NCI-H460 (cell line): Measurements from ENCODE around the gene CBL. TPM values are rescaled to one million over a fixed set of nuclear protein-coding genes. Genes with fewer than 3 reads are reported as not detected.
A peak's percentile ranks its signal among the peaks of the same experiment; 100 is the strongest.

Experiments used
- DNase-seq: peaks from one replicate; pipeline ENCODE4 v3.0.0-alpha.2; 2016; ENCODE audit warnings: low read depth; ENCODE audit errors: extremely low read depth
- total RNA-seq: library from RNA; depleted of rRNA; stranded (reverse); fragments of >200 nt; shearing (Covaris generic); gene quantifications from 2 replicates; pipeline ENCODE4 v1.2.3, GENCODE V29; 2014

Gene CBL
- total RNA-seq, 1 experiment from 2014 or later, result 11.2 TPM

DNA sequence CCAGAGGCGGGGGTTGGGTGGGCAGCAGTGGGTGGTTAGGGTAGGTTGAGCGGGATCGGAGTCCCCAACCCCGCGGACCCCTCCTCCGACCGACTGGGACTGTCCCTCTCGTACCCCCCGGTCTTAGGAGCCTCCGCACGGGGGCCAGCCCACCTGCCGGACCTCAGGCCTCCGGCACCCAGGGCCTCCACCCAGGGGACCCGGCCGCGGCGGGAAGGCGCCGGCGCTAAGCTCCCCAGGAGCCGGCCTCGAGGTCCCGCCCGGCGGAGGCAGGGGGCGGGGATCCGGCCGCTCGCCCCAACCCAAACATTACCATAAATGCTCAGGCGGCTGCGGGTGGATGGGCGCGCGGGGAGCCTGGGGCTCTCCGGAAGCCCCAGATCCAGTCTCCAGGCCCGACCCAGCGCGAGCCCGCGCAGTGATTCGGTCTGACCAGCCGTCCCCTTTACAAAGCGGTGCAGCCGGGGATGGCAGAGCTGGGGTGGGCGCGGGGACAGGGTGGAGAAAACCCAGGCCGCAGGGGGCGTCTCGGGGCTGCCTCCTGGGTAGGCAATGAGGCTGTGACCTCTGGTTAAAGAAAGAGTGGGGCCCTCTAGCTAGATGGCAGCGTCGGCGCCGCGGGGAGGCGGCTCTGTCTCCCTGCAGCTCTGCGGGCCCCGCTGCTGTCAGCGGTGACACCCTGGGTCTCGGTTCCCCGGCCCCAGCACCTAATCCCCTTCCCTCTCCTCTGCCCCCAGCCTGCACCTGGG is 114.8 kb downstream of the CBL start:
- no peak for DNase-seq

DNA sequence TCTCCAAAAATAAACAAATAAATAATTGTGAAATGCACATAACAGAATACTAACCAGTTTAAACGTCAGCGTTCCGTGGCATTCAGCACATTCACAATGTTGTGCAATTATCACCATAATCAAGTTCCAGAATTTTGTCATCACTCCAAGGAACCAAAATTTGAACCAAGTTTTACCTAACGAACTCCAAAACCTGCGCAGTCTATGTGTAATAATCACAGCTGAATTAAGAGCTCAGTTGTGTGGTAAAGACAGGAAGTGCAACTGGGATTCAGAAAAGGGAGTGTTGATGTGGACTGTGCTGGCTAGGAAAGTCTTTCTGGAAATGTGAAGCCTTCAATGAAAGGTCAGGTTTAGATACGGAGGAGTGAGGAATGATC is 116.2 kb downstream of the CBL start:
- no peak for DNase-seq

GRCh38 chr11:119322921-119323531 is 116.9 kb downstream of the CBL start:
- DNase-seq, result no peak

GRCh38 chr11:119323532-119324033 is 117.4 kb downstream of the CBL start:
- DNase-seq, result no peak

- no peak for DNase-seq
These were observed 118.0 kb downstream of the CBL start for GRCh38 chr11:119324189-119324588.

- DNase-seq, result no peak
These were observed 123.2 kb downstream of the CBL start for GRCh38 chr11:119329320-119329719.

GRCh38 chr11:119330237-119330636 is 124.1 kb downstream of the CBL start:
- no peak for DNase-seq

DNA sequence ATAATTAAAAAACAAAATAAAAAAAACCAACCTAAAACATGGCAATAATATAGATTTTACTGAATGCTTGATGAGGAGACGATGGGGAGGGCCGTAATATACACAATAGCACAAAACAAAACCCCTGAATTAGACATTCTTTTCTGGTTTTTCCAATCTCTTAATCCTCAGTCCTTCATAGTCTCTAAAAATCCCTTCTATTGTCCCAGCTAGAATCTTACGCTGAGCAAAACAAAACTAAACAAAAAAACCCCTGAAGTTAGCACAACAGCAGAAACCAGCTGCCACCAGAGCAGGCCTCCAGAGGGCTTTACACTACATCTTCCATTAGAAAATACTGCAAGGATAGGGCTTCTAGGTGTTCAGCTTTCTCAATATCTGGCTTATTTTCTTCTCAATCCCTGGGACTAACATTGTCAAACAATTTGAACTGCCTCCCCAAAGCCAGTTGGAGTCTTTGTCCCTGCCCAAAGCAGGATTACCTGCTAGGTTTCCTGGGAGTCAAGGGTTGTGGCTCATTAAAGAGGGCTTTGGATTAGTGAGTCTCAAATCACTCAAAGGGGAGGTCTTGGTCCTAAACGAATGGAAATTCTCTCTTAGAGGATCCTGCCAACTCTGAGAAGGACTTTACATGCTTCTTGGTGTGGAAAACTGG is 126.1 kb downstream of the CBL start:
- no peak for DNase-seq

DNA sequence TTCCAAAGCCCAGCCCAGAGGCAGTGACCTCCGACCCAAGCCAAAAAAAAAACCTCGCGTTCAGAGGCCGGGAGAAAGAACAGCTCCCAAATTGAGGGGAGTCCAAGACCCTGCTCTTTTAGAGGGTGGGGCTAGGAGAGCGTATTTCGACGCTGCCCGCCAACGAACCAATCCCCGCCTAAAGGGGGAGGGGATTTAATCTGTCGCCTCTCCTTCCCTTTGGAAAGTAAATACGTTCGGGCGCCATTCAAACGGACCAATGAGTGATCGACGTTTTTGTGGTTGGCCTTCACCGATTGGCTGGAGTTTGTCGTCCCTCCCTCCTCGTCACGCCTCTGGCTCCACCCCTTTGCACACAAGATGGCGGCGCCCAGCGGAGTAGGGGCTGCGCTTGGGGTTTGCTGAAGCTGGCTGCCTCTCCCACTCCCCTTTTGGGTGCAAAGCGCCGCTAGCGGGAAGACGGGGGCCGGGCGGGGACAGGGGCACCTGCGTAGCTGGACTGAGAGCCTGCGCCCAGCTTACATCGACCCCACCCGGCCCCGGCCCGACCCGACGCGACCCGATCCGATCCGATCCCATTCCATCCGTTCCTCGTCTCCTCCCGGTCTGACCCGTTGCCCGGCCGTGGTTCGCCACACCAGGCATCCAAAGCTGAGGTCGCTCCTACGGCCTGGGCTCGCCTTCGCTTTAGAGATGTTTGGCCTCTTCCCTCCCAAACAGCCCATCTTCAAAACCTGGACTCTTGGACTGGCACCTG is 128.2 kb downstream of the CBL start, which contains the start of gene RNF26:
RNF26 (plus strand) TSS at position 354 of the 757 bp plus-strand sequence. CDS start 596 bp downstream, outside the sequence.
- DNase-seq, result peak; percentile 96

GRCh38 chr11:119335091-119335654 is 129.0 kb downstream of the CBL start:
- no peak for DNase-seq

DNA sequence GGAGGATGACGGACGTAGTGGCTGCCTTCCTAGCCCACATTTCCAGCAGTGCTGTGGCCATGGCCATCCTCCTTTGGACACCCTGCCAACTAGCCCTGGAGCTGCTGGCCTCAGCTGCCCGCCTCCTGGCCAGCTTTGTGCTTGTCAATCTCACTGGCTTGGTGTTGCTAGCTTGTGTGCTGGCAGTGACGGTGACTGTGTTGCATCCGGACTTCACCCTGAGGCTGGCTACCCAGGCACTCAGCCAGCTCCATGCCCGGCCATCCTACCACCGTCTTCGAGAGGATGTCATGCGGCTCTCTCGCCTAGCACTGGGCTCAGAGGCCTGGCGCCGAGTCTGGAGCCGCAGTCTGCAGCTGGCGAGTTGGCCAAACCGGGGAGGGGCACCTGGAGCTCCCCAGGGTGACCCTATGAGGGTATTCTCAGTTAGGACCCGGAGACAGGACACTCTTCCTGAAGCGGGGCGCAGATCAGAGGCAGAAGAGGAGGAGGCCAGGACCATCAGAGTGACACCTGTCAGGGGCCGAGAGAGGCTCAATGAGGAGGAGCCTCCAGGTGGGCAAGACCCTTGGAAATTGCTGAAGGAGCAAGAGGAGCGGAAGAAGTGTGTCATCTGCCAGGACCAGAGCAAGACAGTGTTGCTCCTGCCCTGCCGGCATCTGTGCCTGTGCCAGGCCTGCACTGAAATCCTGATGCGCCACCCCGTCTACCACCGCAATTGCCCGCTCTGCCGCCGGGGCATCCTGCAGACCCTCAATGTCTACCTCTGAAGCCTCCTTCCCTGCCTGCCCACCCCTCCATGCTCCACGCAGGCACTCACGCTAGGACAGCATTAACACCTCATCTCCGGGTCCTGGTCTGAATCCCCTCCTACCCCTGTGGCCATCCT is 129.8 kb downstream of the CBL start:
- no peak for DNase-seq

GRCh38 chr11:119336744-119337469 is 130.8 kb downstream of the CBL start:
- no peak for DNase-seq

GRCh38 chr11:119337581-119338317 is 131.6 kb downstream of the CBL start:
- DNase-seq, result no peak

GRCh38 chr11:119338318-119338890 is 132.3 kb downstream of the CBL start:
- no peak for DNase-seq

GRCh38 chr11:119338965-119339588 is 132.9 kb downstream of the CBL start:
- DNase-seq, result no peak

- no peak for DNase-seq
These were observed 133.6 kb downstream of the CBL start for GRCh38 chr11:119339589-119340334.
